Bone marrow (tissue), 2 donors: ENCODE measurements around the gene FARP1.

Experiments
- DNase-seq, 2 donors: peaks; one replicate each; lab custom pipeline; 2025; lab: John Stamatoyannopoulos, UW

FARP1 gene

DNA sequence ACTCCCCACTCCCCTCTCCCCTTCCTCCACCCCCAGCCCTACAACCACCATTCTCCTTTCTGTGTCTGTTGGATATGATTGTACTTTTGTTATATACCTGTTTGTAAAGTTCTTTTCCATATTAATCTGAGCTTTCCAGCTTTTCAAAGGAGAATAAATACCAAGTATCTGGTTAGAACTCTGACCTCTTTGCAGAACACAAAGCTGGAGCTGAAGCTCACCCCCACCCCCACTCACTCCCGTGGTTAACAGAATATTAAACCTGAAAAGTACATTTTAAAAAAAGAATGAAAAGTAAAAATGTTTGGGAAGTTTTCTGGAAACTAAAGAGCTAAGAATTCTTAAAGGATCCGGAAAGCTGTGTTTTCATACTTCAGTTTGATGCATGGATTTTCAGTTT, 189.3 kb downstream of the FARP1 start:
- DNase-seq = no peak

GRCh38 chr13:98332691-98333090, 189.8 kb downstream of the FARP1 start:
- DNase-seq = no peak

- DNase-seq = no peak
These were observed 190.6 kb downstream of the FARP1 start for GRCh38 chr13:98333486-98333885.

DNA sequence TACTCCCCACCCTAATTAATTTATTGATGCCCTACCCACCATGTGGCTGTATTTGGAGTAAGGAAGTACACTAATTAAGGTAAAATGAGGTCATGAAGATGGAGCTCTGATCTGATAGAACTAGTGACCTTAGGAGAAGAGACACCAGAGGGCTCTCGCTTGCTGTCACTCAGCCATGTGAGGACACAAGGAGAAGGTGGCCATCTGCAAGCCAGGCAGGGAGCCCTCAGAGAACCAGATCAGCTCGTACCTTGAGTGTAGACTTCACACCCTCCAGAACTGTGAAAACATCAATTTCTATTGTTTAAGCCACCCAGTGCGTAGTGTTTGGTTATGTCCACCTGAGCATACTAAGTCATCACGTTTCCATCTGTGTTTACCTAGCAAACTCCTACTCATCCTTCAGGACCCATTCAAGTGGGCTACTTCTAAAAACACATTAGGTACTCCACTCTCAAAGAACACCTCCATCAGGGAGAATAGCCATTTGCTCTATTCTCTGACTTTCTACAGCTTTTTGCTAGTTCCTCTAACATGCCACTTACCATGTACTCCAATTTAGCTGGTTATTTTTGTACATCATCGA, 191.8 kb downstream of the FARP1 start:
- DNase-seq = no peak

- DNase-seq = no peak
These were observed 192.8 kb downstream of the FARP1 start for GRCh38 chr13:98335721-98336120.

GRCh38 chr13:98338310-98338709, 195.4 kb downstream of the FARP1 start:
- no peak for DNase-seq

DNA sequence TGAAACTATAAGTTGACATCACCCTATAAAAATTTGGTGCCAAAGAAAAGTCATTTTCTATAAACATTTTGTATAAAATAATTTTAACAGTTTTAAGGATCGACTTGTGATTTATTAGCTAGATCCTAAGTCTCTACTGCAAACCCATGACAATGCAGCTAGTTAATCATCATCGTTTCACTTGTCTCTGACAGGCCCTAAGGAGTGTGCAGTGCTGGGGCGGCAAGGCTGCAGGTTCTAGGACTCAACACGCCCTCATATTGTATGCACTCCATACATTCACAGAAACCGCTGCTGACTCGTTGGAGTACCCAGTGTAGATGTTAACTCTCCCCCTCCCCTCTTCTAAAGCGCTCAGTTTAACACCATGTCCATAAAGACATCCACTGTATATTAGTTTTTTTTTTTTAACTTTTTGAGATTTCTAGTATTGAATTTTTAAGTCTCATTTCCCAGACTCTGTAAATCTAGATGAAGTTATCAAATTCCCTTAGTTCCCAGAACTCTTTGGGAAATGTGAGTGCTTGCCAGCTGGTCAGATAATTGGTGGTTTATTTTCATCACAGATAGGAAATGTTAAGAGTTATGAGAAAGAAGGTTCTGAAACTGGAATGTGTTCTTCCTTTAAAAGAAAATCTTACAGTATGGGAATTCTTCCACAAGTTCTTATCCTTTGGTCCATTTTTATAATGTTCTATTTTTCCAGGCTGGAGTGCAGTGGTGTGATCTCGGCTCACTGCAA, 197.0 kb downstream of the FARP1 start:
- DNase-seq = no peak

DNA sequence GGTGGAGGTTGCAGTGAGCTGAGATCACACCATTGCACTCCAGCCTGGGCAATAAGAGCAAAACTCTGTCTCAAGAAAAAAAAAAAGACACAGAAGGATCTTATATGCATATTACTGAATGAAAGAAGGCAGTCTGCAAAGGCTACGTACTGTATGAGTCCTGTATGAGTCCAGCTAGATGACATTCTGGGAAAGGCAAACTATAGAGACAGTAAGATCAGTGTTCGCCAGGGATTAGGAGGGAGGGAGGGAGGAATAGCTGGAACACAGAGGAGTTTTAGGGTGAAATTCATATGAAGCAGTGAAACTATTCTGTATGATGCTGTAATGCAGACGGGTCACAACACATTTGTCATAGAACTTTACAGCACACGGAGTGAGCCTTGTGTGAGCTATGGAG, 200.1 kb downstream of the FARP1 start:
- no peak for DNase-seq

DNA sequence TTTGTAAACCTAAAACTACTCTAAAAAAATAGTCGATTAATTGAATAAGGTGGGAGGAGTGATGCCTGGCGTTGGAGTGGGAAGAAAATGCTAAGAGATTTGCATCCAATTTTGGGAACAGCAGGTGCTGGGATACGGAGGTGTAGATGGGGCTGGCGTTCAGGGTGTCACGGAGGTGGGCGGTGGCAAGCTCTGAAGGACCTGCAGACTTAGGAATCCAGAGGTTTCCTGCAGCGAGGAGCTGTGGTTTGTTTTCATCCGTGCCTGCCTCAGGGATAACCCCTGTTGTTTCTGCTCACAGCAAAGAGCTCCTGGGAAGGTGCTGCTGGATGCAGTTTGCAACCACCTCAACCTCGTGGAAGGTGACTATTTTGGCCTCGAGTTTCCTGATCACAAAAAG, 200.6 kb downstream of the FARP1 start:
- DNase-seq = no peak

DNA sequence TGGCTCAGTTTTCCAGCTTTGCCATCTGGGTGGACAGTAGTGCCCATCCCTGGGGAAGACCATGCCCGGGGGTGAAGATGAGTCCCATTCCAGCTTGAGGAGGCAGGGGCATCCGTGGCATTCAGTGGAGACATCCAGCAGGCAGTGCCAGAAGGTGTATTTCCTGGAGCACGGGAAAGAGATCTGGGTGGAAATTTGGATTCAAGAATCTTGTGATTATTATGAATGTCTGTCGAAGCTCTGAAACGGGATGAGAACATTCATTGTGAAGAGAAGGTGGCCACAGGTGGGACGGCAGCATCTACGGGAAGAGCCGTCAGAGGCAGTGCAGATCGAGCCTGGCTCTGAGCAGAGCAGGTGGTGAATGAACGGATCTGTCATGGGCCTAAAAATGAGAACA, 201.5 kb downstream of the FARP1 start:
- DNase-seq = no peak

GRCh38 chr13:98345107-98345935, 202.4 kb downstream of the FARP1 start:
- no peak for DNase-seq

DNA sequence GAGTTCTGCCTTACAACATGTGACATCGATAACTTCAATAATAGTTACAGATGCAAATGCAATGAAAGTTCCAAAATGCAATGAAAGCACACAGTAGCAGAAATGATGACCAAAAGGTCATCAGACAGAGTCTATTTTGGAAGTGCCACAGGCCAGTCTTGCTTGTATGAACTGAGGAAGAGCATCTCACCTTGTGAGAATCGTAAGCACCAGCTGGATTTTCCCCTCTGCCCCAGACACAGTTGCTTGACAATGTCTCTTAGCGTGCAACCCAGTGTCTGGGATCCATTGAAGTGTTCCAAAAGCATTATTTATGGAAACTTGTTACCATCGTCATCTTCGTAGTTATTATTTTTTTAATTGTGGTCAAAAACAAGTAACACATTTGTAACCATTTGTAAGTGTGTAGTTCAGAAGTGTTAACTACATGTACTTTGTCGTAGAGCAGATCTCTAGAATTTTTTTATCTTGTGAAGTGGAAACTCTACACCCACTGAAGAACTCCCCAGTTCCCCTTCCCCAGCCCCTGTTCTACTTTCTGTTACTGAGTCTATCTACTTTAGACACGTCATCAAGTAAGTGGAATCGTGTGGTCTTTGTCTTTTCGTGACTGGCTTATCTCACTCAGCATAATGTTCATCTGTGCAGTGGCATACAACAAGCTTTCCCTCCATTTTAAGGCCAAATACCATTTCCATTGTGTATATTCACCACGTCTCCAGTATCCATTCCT, 204.2 kb downstream of the FARP1 start:
- no peak for DNase-seq

GRCh38 chr13:98347756-98348155, 204.9 kb downstream of the FARP1 start:
- DNase-seq = no peak

DNA sequence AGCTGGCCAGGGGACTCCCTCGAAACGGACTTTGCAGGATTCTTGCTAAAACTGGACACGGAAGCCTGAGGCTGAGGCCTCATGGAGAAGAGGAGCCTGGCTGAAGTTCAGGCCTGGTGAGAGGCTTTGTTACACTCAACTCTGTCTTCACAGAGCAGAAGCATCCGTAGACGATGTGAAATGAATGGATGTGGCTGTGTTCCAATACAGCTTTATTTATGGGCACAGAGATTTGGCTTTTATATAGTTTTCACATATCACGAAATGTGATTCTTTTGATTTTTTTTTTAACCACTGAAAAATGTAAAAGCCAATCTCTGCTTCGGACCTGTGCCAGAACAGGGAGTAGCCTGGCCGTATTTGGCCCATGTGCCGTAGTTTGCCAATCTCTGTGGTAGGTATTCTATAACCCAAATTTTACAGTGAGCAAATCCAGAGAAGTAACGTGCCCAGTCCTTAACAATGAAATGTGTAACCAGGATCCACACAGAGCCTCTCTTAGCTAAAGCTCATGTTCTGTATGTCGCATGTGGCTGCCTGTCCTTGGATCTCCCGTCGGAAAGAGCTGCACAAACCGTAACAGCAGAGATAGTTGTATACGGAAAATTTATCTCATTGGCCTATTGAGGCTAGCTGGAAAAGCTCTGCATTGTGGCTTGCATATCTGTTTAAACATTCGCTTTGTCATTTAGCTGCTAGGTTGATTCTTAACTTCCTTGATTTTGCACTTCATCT, 205.7 kb downstream of the FARP1 start:
- DNase-seq = no peak

GRCh38 chr13:98349731-98350305, 206.9 kb downstream of the FARP1 start:
- no peak for DNase-seq

- no peak for DNase-seq
These were observed 207.9 kb downstream of the FARP1 start for GRCh38 chr13:98350746-98351330.

GRCh38 chr13:98351636-98352035, 208.7 kb downstream of the FARP1 start:
- no peak for DNase-seq

GRCh38 chr13:98352226-98352625, 209.3 kb downstream of the FARP1 start:
- no peak for DNase-seq

GRCh38 chr13:98353750-98354149, 210.9 kb downstream of the FARP1 start:
- no peak for DNase-seq

- no peak for DNase-seq
These were observed 216.0 kb downstream of the FARP1 start for GRCh38 chr13:98358937-98359336.

DNA sequence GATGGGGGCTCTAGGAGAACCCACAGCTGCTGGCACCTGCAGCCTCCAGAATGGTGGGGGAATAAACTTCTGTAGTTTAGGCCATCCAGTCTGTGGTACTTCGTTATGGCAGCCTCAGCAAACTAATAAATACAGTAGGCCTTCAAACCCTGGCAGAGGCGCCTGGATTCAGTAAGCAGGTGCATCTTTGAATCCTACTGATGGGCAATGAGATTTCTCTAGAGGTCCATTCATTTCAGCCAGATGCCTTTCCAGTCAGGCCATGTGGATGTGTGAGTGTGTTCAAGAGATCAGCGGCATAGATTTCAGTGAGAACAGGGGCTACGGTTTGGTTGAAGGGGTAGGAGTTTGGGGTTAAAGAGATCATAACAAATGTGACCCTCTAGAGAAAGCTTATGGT, 217.7 kb downstream of the FARP1 start:
- no peak for DNase-seq
